Measurements from ENCODE around the gene TANC1.

The TANC1 gene

GRCh38 chr2:158994920-158995676, 26.7 kb downstream of the TANC1 start:
- DNase-seq (ENCODE audit: low read depth in 2 of 2): no peak

GRCh38 chr2:158995677-158996049, 27.2 kb downstream of the TANC1 start:
- DNase-seq (ENCODE audit: low read depth in 2 of 2): no peak

- DNase-seq (ENCODE audit: low read depth in 2 of 2): no peak
Measured at GRCh38 chr2:158996378-158996993, 28.0 kb downstream of the TANC1 start.

GRCh38 chr2:158997037-158997790, 28.8 kb downstream of the TANC1 start:
- no peak for DNase-seq (ENCODE audit: low read depth in 2 of 2)

DNA sequence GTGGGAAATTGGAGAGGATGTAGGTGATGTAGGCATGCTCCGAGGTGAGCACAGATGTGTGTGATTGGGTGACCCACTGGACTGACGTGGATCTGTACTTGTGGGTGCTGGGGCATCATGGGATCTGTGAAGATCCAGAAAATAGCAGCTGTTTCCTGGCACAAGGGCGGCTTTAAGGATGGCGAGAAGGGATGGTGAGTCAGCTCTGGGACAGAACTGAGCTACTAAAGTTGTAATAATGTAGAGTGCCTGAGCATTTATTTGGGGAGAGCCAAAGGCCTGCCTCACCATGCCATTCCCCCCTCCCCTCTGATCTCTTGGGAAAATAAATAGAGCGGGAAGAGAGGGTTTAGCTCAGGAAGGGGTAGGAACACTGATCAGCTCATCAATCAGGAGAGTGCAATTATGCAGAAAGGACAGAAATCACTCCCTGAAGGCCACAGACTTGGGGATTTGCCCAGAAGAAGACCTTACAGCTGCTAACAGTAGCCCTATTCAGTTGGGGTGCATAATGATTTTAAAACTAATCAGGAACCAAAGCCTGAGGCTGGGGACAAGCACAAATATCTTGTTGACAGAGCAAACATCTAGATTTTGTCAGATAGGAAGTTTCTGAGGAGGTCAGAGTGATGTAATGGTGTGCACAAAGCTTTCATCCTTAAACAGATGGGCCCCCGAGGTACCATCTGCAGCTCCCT, 30.3 kb downstream of the TANC1 start:
- DNase-seq (ENCODE audit: low read depth in 2 of 2): no peak

- DNase-seq (ENCODE audit: low read depth in 2 of 2): no peak
Measured at GRCh38 chr2:158999458-158999857, 31.0 kb downstream of the TANC1 start.

DNA sequence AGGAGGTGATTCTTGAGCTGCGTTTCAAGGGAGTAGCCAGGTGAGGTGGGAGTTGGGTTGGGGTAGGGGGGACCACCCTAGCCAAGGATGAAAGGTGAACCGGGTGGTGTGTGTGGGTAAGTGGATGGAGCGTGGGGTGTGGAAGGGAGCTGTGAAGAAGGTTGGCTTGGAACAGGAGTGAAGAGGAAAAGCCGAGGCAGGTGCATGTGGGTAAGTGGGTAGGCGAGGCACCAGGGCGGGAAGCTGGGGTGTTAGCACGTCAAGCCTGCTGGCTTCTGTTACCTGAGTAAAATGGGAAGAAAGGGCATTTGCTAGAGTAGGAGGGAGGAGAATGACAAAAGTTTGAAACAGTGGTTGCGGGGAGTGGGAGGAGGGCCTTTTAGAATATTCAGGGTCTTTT, 31.6 kb downstream of the TANC1 start:
- no peak for DNase-seq (ENCODE audit: low read depth in 2 of 2)

GRCh38 chr2:159002462-159003111, 34.1 kb downstream of the TANC1 start:
- DNase-seq (ENCODE audit: low read depth in 2 of 2): no peak

DNA sequence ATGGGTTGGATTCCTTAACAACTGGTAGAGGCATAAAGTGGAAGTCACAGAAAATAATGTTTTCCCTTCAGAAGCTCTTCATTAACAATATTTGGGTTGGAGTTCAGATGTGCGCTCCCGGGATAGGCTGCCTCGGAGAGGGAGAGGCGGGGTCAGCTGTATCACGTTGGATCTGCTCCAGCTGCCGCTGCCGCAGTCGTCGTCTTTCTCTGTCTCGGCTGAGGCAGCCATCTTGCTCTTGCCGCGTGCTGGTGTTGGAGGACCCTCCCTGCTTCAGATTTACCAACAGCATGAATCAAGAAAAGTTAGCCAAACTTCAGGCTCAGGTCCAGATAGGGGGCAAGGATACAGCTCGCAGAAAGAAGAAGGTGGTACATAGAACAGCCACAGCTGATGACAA, 35.1 kb downstream of the TANC1 start:
- DNase-seq (ENCODE audit: low read depth in 2 of 2): no peak

DNA sequence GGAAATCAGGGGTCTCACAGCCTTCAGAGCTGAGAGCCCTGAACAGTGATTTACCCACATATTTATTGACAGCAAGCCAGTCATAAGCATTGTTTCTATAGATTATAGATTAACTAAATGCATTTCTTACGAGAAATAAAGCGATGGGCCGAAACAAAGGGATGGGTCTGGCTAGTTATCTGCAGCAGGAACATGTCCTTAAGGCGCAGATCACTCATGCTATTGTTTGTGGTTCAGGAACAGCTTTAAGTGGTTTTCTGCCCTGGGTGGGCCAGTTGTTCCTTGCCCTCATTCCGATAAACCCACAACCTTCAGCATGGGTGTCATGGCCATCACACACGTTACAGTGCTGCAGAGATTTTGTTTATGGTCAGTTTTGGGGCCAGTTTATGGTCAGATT, 36.4 kb downstream of the TANC1 start:
- no peak for DNase-seq (ENCODE audit: low read depth in 2 of 2)

- no peak for DNase-seq (ENCODE audit: low read depth in 2 of 2)
Measured at GRCh38 chr2:159009940-159010339, 41.5 kb downstream of the TANC1 start.

DNA sequence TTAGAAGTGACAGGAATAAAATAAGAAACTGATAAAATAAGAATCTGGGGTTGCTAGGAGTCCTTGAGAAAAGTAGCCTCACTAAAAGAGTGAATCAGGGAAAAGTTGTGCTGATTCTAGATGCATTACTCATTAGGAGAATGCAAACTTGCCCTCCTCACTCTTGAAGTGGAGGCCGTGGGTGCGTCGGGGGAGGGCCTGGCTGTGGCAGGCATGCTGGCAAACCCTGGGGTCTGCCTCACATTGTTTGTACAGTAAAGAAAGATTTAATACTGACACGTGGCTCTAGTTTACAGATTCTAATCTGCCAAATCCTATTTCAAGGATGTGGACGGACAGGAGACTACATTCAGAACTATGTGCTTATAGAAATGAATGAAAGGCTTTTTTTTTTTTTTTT, 41.9 kb downstream of the TANC1 start:
- no peak for DNase-seq (ENCODE audit: low read depth in 2 of 2)

DNA sequence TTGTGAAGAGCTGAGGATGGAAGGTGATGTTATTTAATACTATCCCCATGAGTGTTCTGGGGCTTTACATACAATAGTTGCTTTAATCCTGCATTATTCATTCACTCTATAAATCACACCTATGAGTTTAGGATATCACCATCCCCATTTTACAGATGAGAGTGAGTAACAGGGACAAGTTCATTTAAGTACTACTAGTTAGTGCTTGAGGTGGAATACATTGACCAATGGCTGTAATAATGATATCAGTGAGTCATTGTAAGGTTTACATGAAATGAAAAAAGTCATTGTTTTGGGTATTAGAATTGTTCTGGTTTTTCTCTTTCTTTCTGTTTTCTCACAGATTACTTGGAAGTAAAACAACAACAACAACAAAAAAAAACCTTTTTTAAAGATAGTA, 42.5 kb downstream of the TANC1 start:
- no peak for DNase-seq (ENCODE audit: low read depth in 2 of 2)

DNA sequence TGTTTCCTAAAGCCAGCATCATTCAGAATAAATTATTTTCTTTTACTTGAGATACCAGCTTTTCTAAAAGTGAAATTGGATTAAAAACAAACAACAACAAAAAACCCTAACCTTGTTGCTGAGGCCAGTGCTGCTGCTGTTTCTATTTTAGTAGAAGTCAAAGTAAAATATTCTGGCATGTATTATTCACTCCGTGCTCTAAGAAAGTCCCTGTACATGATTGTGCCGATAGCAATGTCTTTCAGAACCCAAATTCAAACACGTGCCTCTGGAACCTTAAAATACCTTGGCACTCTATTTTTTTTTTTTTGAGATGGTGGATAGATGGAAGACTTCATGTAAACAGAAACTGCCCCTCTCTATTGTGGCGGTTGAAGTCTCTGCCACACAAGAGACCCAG, 43.7 kb downstream of the TANC1 start:
- no peak for DNase-seq (ENCODE audit: low read depth in 2 of 2)

DNA sequence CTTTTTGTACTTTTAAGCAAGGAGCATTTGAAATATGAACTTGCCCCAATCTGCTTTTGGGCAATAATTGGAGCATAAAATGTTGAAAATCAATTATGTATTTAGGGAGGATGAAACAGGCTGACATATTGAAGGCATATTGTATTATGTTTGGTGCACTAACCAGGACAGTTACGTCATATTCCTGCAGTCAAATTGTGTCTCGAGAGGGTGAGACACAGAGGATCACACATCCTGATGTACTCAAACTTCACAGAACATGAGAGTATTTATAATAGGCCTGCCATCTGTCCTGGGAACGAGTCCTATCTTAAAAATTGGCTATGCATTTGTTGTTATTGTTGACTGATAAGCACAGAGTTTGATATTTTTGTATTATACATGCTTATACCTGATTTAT, 44.7 kb downstream of the TANC1 start:
- DNase-seq (ENCODE audit: low read depth in 2 of 2): no peak

GRCh38 chr2:159015174-159015573, 46.7 kb downstream of the TANC1 start:
- DNase-seq (ENCODE audit: low read depth in 2 of 2): no peak

DNA sequence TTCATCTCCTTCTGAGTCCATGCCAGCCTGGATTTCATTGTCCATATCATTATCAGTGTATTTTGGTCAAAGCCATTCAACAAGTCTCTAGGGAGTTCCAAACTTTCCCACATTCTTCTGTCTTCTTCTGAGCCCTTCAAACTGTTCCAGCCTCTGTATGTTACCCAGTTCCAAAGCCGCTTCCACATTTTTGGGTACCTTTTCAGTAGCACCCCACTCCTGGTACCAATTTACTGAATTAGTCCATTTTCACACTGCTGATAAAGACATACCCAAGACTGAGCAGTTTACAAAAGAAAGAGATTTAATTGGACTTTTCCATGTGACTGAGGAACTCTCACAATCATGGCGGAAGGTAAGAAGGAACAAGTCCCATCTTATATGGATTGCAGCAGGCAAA, 47.4 kb downstream of the TANC1 start:
- DNase-seq (ENCODE audit: low read depth in 2 of 2): no peak

DNA sequence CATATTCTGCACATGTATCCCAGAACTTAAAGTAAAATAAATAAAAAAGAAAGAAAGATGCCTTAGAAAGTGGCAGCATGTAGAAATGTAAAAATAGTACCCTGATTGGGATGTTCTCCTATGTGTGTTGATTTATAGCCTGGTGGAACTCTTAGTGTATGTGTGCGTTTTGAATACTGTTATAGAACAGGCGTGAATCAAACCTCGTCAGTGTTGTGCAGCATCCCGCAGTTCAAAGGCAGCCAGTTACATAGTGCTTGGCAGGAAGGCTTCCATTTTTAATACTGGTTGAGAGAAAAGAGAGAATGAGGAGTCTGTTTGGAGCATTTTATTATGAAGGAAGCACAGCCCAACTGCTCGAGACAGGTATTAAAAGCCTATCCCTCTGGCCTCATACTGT, 49.4 kb downstream of the TANC1 start:
- no peak for DNase-seq (ENCODE audit: low read depth in 2 of 2)

DNA sequence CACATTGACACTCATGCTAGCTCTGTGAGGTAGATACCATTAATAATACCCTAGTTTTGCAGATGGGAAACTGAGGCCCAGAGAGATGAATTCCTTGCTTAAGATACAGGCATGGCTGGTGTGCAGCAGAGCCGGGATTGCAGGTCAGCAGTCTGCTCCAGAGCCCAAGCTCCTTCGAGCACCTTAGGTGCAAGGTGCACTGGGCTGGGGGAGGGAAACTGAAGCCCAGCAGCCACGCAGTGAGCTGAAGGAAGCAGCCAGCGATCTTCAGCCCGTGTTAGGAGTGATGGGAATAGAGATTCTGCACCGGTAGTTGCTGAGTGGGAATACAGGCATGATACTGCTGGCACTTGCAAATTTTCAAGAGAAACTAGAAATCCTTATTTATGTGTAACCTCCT, 50.6 kb downstream of the TANC1 start:
- DNase-seq (ENCODE audit: low read depth in 2 of 2): no peak

GRCh38 chr2:159022019-159022418, 53.6 kb downstream of the TANC1 start:
- DNase-seq (ENCODE audit: low read depth in 2 of 2): no peak

DNA sequence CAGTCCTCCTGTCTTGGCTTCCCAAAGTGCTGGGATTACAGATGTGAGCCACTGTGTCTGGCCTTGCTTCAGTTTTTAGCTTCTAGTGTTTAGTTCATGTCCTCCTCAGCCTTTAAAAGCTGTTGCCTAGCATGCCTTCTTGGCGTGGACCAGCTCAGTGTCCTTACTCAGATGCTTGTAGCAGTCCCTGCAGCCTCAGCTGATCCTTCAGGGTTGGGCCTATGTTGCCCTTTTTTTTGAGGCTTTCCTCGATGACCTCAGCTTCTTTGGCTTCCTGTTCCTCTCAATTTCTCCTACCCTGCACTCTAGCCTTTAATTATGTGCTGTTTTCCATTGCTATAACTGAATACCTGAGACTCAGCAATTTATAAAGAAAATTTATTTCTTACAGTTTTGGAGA, 57.7 kb downstream of the TANC1 start:
- no peak for DNase-seq (ENCODE audit: low read depth in 2 of 2)

DNA sequence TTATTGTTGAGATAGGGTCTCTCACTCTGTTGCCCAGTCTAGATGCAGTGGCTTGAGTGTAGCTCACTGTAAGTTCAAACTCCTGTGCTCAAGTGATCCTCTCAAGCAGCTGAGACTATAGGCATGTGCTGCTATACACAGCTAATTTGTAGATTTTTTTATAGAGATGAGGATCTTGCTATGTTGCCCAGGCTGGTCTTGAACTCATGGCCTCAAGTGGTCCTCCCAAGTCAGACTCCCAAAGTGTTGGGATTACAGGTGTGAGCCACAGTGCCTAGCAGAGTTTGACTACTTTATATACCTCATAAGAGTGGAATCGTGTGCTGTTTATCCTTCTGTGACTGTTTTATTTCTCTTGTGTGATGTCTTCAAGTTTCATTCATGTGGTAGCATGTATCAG, 60.3 kb downstream of the TANC1 start:
- no peak for DNase-seq (ENCODE audit: low read depth in 2 of 2)
